ENCODE measurements around the gene SORCS3. TPM values are rescaled to one million over a fixed set of nuclear protein-coding genes. Genes with fewer than 3 reads are reported as not detected.

Gene SORCS3
- total and polyA plus RNA-seq, 9 of the 15 experiments (the other 6 are each of a cell fraction or from before 2014, with no cell fraction given), result not detected

DNA sequence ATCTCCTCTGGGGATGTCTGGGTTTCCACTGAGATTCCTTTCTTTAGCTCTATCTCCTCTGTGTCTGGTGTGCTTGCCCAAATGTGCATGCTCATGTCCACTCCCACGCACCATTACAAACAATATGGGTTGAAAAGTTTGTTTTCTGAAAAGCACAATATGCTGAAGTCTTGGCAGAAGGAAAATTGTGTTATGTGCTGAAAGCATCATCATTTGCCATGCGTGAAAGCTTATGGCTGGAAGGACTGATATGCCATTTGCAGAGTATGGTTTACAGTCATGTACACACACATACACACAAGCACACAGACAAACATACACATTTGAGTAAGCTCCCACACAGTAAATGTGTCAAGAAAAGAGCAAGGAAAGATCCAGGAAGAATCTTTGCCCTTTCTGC lies 231.6 kb downstream of the SORCS3 start:
- POLR2A ChIA-PET, result no interaction called here
- WGBS (ENCODE audit: insufficient coverage, low coverage, missing lambda C conversion rate), result 0% methylated on average over 1 of the region's 2 CpGs

DNA sequence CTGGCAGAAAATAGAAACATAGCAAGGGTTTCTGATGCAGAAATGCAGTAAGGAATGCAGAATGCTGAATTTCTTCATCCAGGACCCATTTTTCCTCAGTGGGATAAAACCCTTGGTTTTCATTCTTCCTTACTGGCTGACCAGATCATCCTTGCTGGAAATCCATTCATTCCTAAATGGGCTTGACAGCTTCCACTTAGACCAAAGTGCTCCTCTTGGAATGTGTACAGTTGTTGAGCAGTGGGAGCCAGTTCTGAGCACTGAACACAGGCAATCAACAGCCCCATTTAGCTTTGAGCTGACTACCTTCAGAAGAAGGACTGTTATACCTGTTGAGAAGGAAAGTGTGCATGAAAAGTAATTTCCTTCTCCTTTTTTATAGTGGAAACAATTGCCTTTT lies 232.1 kb downstream of the SORCS3 start:
- Histone ChIP-seq H4K20me1 (replicated peaks; ENCODE audit: control insufficient read depth, insufficient read depth, low read length) (no peaks in the 10 kb centered on the region), H3K4me3 (no peak overlapping the region), H3K4me1 (replicated peaks in 1 of 2; ENCODE audit: control insufficient read depth in 2 of 2, insufficient read depth in 2 of 2, low read length in 2 of 2) (no peaks in the 10 kb centered on the region), H3K36me3 (ENCODE audit: control insufficient read depth, insufficient read depth, low read length) (no peaks in the 10 kb centered on the region), H3K9me1 (ENCODE audit: control insufficient read depth, insufficient read depth, low read length) (no peaks in the 10 kb centered on the region), H3K27ac (ENCODE audit: extremely low read depth, low read depth, low read length) (no peak overlapping the region), H3K4me2 (ENCODE audit: insufficient read depth, low read length) (no peak overlapping the region), H3K79me2 (ENCODE audit: control insufficient read depth, insufficient read depth, low read length) (no peaks in the 10 kb centered on the region), H3K9me3 (replicated peaks; ENCODE audit: control insufficient read depth, insufficient read depth, low read depth, low read length) (no peaks in the 10 kb centered on the region), H2AFZ (ENCODE audit: low read depth, low read length) (no peak overlapping the region), H3K27me3 (ENCODE audit: control insufficient read depth in 2 of 2, insufficient read depth in 2 of 2, low read length in 2 of 2) (no peaks in the 10 kb centered on the region), H3K9ac (ENCODE audit: insufficient read depth in 1 of 2, low read depth in 2 of 2, low read length in 2 of 2) (no peak overlapping the region)
- BruUV-seq (replicated peaks), result no TSS peak
- in situ Hi-C loops (cut with MboI) (no loop called here), intact Hi-C loops (cut with micrococcal nuclease) (no loop called here)
- CTCF ChIA-PET (ENCODE audit: low intra/inter-chr PET ratio), result no interaction called here
- POLR2A ChIA-PET, result no interaction called here
- no peak for FAIRE-seq
- no peak for DNase-seq (ENCODE audit: extremely low read depth in 1 of 4, low spot score in 3 of 4)
- TF ChIP-seq SNRNP70 (optimal IDR thresholded peaks at IDR 0.05; ENCODE audit: low read depth, low read length), result no peak
- TF ChIP-seq, protein P1, sequence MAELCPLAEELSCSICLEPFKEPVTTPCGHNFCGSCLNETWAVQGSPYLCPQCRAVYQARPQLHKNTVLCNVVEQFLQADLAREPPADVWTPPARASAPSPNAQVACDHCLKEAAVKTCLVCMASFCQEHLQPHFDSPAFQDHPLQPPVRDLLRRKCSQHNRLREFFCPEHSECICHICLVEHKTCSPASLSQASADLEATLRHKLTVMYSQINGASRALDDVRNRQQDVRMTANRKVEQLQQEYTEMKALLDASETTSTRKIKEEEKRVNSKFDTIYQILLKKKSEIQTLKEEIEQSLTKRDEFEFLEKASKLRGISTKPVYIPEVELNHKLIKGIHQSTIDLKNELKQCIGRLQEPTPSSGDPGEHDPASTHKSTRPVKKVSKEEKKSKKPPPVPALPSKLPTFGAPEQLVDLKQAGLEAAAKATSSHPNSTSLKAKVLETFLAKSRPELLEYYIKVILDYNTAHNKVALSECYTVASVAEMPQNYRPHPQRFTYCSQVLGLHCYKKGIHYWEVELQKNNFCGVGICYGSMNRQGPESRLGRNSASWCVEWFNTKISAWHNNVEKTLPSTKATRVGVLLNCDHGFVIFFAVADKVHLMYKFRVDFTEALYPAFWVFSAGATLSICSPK (IDR thresholded peaks at IDR 0.05; ENCODE audit: borderline replicate concordance), result no peak
- TF ChIP-seq, protein P2, sequence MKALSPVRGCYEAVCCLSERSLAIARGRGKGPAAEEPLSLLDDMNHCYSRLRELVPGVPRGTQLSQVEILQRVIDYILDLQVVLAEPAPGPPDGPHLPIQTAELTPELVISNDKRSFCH (CRISPR knock-in tag; IDR thresholded peaks at IDR 0.05), result no peak
- TF ChIP-seq, protein P2 (tag; IDR thresholded peaks at IDR 0.05), result no peak
- TF ChIP-seq ZNF644 (tag; IDR thresholded peaks at IDR 0.05; ENCODE audit: low read depth), result no peak
- TF ChIP-seq TGIF2 (CRISPR knock-in tag; IDR thresholded peaks at IDR 0.05), result no peak
- no peak for ATAC-seq

More for the DNA sequence above, 231.6 kb downstream of the SORCS3 start:
- Histone ChIP-seq H3K9me1 (ENCODE audit: control insufficient read depth, insufficient read depth, low read length) (no peaks in the 10 kb centered on the region), H3K36me3 (ENCODE audit: control insufficient read depth, insufficient read depth, low read length) (no peaks in the 10 kb centered on the region), H3K9me3 (replicated peaks; ENCODE audit: control insufficient read depth, insufficient read depth, low read depth, low read length) (no peaks in the 10 kb centered on the region), H3K79me2 (ENCODE audit: control insufficient read depth, insufficient read depth, low read length) (no peaks in the 10 kb centered on the region), H3K4me3 (no peak overlapping the region), H3K27me3 (ENCODE audit: control insufficient read depth in 2 of 2, insufficient read depth in 2 of 2, low read length in 2 of 2) (no peaks in the 10 kb centered on the region), H2AFZ (ENCODE audit: low read depth, low read length) (no peak overlapping the region), H4K20me1 (replicated peaks; ENCODE audit: control insufficient read depth, insufficient read depth, low read length) (no peaks in the 10 kb centered on the region), H3K4me1 (replicated peaks in 1 of 2; ENCODE audit: control insufficient read depth in 2 of 2, insufficient read depth in 2 of 2, low read length in 2 of 2) (no peaks in the 10 kb centered on the region), H3K4me2 (ENCODE audit: insufficient read depth, low read length) (no peak overlapping the region), H3K9ac (ENCODE audit: insufficient read depth in 1 of 2, low read depth in 2 of 2, low read length in 2 of 2) (no peak overlapping the region), H3K27ac (ENCODE audit: extremely low read depth, low read depth, low read length) (no peak overlapping the region)
- CTCF ChIA-PET (ENCODE audit: low intra/inter-chr PET ratio), result no interaction called here
- no TSS peak for BruUV-seq (replicated peaks)
- DNase-seq (ENCODE audit: extremely low read depth in 1 of 4, low spot score in 3 of 4), result no peak
- in situ Hi-C loops (cut with MboI), result no loop called here
- ATAC-seq, result no peak
- FAIRE-seq, result no peak
- TF ChIP-seq ZNF75A (CRISPR knock-in tag; IDR thresholded peaks at IDR 0.05), result no peak
- intact Hi-C loops (cut with micrococcal nuclease), result no loop called here

Data from K562 (cell line).